DLD1 (cell line): ENCODE data around the gene CSNK1G2.

Experiments
- in situ Hi-C: cut with HindIII; loops from 2 replicates; pipeline ENCODE4 v1.10.0; 2017; ENCODE audit warnings: low sequenced_read_pairs

Gene CSNK1G2

DNA sequence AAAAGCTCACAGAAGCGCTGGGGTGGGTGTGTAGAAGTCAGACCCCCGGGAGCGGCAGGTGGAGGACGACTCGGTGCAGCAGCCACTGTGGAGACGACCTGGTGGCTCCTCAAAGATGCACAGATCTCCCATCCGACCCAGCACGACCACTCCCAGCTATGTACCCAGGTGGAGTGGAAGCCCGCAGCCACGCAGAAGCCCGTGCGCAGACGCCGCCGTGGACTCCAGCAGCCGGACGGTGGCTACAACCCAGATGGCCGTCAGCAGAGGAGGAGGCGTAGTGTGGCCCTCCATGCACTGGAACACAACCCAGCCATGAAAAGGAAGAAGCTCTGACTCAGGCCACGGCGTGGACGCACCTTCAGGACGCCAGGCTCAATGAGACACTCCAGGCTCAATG lies 21.7 kb downstream of the CSNK1G2 start:
- in situ Hi-C loops = no loop called here

DNA sequence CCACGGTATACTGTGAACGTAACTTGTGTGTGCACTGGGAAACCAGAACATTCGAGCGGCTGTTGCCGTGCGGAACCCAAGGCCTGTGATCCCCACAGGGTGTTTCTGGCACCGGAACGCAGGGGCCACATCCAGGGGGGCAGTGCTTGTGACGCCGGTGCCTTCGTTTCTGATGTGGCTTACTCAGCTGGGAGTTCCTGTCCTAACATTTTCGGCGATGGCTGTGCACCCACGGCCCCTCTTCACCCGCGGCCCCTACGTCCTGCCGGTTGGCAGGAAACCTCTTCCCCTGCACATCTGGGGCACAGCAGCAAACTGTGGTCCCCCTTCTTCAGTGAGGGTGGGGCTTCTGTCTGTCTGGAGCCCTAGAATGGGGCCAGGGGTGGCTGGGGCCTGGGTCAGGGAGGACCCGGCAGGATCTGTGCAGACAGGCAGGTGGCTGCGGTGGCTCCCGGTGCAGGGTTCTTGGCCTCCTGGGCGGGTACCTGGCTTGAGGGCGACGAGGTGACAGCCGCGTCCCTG lies 26.2 kb downstream of the CSNK1G2 start:
- in situ Hi-C loops = no loop called here

GRCh38 chr19:1968279-1969175 lies 27.6 kb downstream of the CSNK1G2 start:
- in situ Hi-C loops = no loop called here

DNA sequence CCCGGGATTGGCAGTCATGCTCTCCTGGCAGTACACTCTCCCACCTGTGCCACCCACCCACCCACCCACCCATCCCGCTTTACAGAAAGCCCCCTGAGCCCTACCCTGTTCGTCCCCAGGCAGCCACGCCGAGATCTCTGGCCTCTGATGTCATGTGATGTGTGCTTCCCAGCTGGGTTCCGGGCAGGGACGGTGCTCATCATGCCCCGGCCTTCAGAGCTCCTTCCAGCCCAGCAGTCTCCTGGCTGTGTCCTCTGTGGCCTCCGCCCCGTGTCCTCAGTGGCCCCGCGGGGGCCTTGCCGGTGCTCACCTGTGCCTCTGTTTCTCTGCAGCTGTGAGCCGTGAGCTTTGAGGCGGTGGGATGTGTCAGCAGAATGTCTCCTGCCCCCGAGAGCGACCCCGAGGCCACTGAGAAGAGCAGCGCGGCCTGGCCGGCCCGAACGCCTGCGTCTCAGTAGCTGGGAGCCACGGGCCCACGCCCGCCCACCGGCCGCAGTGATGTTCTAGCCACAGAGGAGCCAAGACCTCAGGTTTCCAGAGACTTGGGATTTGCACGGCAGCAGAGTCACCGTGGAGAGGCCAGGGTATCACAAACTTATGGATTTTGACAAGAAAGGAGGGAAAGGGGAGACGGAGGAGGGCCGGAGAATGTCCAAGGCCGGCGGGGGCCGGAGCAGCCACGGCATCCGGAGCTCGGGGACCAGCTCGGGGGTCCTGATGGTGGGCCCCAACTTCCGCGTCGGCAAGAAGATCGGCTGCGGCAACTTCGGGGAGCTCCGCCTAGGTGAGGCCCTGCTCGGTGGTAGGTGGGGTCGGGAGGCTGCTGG lies 28.4 kb downstream of the CSNK1G2 start:
- in situ Hi-C loops = no loop called here

GRCh38 chr19:1970003-1970805 lies 29.2 kb downstream of the CSNK1G2 start:
- in situ Hi-C loops = no loop called here

- in situ Hi-C loops = no loop called here
Measured at GRCh38 chr19:1970806-1971502, 30.0 kb downstream of the CSNK1G2 start.

DNA sequence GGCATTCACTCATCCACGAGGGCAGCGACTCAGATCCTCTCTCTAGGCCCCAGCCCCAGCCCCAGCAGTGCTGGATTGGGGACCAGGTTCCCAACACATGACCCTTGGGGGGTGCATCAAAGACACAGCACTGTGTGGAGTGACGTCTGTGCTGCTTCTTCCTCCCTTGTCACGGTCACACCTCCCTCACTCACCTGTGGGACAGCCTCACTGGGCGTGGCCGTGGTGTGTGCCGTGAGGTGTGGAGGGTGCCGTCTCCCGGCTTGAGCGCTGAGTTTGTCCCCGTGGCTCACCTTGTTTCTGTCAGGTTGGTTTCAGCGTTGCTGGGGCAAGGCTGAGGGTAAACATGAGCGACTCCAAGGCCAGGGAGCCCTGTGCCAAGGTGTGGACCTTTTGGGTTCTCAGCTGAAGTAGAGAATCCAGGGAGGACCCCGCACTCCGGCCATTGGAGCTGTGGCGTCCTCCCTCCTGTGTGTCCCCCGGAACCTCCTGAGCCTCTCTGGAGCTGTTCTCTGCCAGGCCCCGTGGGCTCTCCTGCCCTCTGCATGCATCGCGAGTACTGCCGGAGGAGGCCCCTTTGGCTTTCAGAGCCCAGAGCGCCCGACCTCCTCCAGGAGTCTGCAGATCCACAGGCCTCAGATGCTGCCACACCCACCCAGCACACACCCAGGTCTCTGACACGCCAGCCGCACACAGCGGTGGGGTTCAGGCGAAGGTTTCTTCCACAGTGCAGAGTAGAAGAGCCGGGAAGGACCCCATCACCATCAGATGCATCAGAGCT lies 33.6 kb downstream of the CSNK1G2 start:
- in situ Hi-C loops = no loop called here

DNA sequence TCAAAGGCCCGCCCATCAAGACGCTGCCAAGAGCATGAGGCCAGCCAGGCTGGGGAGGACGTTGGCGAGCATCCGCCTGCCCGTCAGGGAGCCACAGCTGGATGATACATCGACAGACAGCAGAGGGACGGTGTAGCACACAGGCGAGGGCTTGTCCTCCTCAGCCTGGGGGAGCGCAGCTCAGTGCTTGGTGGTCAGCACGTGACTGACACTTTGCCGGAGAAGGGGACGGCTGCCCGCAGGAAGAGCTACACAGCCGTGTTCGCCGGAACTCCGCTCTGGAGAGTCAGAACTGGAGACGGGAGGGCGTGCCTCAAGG lies 34.1 kb downstream of the CSNK1G2 start:
- in situ Hi-C loops = no loop called here

DNA sequence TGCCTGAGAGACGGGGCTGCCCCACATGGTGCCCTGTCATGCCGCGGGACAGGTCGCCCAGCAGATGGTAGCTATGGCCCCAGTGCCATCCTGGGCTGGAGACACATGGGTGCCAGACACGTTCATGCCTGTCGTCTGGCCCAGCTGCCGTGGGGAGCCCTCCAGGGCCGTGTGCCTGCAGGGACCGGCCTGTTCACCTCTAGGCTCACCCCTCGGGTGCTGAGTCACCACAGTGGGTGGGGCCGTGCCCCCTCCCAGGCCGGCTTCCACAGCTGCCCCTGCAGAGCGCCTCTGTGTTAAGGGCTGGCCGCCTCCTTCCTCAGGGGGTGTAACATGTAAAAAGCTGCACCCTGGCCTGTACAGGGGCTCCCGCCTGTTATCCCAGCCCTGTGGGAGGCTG lies 36.1 kb downstream of the CSNK1G2 start:
- in situ Hi-C loops = no loop called here

GRCh38 chr19:1978346-1978894 lies 37.4 kb downstream of the CSNK1G2 start:
- in situ Hi-C loops = no loop called here

DNA sequence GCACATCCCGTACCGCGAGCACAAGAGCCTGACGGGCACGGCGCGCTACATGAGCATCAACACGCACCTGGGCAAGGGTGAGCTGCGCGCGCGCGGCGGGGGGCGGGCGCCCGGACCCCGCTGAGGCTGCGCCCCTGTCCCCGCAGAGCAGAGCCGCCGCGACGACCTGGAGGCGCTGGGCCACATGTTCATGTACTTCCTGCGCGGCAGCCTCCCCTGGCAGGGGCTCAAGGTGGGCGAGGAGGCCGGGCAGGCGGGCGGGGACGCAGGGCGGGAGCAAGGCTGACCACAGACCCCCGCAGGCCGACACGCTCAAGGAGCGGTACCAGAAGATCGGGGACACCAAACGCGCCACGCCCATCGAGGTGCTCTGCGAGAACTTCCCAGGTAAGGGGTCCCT lies 38.0 kb downstream of the CSNK1G2 start:
- in situ Hi-C loops = no loop called here

GRCh38 chr19:1979642-1980041 lies 38.7 kb downstream of the CSNK1G2 start:
- in situ Hi-C loops = no loop called here

- in situ Hi-C loops = no loop called here
Measured at GRCh38 chr19:1980091-1980808, 39.3 kb downstream of the CSNK1G2 start.

- in situ Hi-C loops = no loop called here
Measured at GRCh38 chr19:1980809-1981181, 39.8 kb downstream of the CSNK1G2 start.

DNA sequence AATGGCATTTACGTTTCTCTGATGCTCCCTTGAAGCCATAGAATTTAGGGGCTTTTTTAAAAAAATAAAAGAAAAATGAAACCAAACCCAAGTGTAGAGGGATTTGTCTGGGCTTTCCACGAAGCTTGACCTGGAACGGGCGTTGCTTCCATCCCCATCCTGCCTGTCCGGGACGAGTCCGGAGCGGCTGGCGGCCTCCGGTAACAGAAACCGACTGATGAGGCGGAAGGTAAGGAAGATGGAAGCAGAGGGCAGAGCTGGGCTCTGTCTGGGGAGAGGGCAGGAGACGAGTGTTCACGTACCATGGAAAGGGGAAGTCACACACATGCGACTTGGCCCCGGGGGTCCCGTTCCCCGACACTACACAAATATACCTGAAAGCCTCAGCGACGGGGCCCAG lies 40.3 kb downstream of the CSNK1G2 start:
- in situ Hi-C loops = no loop called here

- in situ Hi-C loops = no loop called here
Measured at GRCh38 chr19:1984357-1984756, 43.4 kb downstream of the CSNK1G2 start.

DNA sequence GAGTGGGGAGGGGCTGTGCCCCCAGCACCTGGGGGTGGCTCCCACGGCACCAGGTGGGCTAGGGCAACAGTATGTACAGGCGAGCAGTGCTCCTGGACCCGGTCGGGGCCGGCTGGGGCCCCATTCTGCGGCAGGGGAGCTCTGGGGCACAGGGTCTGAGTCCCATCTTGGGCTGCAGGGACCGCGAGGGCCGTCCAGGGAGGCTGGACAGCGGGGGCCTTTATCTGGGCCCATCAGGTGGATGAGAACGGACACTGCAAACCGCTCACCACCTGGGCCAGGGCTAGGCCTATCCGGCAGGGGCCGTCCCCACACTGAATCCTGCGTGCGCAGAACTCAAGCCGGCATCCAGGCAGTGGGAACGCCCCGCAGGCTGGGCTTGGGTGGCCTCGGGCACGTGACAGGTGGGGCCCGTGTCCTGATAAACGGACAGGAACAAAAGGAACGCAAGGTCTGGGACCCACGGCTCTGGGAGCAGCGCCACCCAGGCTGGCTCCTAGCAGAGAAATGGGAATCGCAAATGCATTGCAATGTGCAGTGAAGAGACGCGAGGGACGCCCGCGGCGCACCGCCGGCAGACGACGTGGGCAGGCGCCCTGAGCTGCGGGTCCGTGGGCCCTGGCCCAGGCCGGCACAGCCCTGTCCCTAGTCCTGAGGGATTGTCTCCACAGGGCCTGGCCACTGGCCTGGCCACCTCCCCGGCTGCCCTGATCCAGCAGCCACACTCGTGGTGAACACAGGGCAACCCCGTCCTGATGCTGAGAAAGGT lies 44.8 kb downstream of the CSNK1G2 start:
- in situ Hi-C loops = no loop called here
